Measurements from ENCODE around the gene CITED4. TPM values are rescaled to one million over a fixed set of nuclear protein-coding genes. Genes with fewer than 3 reads are reported as not detected.
A peak's percentile ranks its signal among the peaks of the same experiment; 100 is the strongest.

The CITED4 gene
- total RNA-seq, 1 experiment from 2014 or later: 7.8 TPM

DNA sequence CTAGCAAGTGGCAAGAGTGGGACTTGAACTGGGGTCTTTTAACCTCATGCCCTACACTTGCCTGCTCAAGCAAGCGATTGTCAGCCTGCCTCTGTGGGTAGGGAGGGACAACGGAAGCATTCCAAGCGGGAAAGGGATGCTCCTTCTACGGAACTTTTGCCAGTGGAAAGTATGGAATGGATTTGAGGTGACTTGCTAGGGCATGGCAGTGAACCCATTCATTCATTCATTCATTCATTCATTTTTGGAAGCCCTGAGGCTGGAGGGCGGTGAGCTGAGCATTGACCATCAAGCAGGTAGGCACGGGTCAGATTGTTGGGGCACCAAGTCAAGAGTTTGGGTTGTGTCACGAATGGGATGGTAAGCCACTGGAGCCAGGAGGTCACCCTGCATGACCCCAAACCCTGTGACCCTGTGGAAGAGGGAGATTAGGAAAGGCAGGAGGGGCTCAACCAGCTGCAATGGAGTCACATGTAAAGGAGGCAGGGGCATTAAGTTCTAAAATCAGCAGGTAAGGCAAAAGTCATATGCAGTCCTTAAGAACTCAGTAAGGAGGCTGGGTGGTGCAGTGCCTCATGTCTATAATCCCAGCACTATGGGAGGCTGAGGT lies 11.8 kb upstream of the CITED4 start:
- ChIA-PET RAD21 (ENCODE audit: low non-redundant PET in 1 of 2, low total read pairs in 2 of 2, uncharacterized antibody in 2 of 2, unreplicated experiment in 2 of 2) (no interaction called here), POLR2A (no interaction called here), CTCF (interaction anchor here (2.1 kb wide), 1 partner anchor 11 kb away, joined by 6 read pairs; the partner anchor contains the start of gene CITED4)
- Histone ChIP-seq H2AFZ (ENCODE audit: low read depth, low read length, poor library complexity, severe bottlenecking) (no peak overlapping the region), H3K9ac (ENCODE audit: low read length) (no peak overlapping the region), H3K36me3 (ENCODE audit: control insufficient read depth in 1 of 2, insufficient read depth in 2 of 2, low read length in 2 of 2) (0 out of 4 replicates have a peak, but pooled peaks cover 0 to 5% of the 10 kb centered on the region in 2 experiments), H3K27me3 (ENCODE audit: insufficient read depth, low read length) (no peaks in the 10 kb centered on the region), H3K9me2 (ENCODE audit: insufficient read depth) (no peaks in the 10 kb centered on the region), H3K4me1 (ENCODE audit: control insufficient read depth in 1 of 2, insufficient read depth in 2 of 2, low read length in 2 of 2) (peaks cover 36 to 58% of the 10 kb centered on the region in 2 experiments), H3K4me3 (replicated peaks in 1 of 2; ENCODE audit: low read depth in 1 of 2, low read length in 2 of 2) (no peak overlapping the region), H3K9me3 (ENCODE audit: control insufficient read depth in 1 of 2, insufficient read depth in 1 of 2, low read depth in 1 of 2, low read length in 2 of 2) (peaks cover 0 to 4% of the 10 kb centered on the region in 2 experiments; a peak in 1 of 4 replicates), H3K79me2 (ENCODE audit: insufficient read depth, low read length) (no peaks in the 10 kb centered on the region), H3K27ac (ENCODE audit: low read depth, low read length) (no peak overlapping the region), H4K20me1 (ENCODE audit: insufficient read depth) (no peaks in the 10 kb centered on the region), H3K4me2 (ENCODE audit: low read length) (0 out of 2 replicates have a peak overlapping the region, but pooled peaks have one; percentile 8)
- BruUV-seq (replicated peaks): no TSS peak
- TF ChIP-seq, protein P1, sequence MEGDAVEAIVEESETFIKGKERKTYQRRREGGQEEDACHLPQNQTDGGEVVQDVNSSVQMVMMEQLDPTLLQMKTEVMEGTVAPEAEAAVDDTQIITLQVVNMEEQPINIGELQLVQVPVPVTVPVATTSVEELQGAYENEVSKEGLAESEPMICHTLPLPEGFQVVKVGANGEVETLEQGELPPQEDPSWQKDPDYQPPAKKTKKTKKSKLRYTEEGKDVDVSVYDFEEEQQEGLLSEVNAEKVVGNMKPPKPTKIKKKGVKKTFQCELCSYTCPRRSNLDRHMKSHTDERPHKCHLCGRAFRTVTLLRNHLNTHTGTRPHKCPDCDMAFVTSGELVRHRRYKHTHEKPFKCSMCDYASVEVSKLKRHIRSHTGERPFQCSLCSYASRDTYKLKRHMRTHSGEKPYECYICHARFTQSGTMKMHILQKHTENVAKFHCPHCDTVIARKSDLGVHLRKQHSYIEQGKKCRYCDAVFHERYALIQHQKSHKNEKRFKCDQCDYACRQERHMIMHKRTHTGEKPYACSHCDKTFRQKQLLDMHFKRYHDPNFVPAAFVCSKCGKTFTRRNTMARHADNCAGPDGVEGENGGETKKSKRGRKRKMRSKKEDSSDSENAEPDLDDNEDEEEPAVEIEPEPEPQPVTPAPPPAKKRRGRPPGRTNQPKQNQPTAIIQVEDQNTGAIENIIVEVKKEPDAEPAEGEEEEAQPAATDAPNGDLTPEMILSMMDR (IDR thresholded peaks at IDR 0.05 in 2 of 3, conservative IDR thresholded peaks at IDR 0.05 in 1 of 3; ENCODE audit: borderline replicate concordance in 1 of 3, insufficient read depth in 1 of 3, low read depth in 2 of 3, low read length in 2 of 3): no peak
- TF ChIP-seq ZBTB33 (IDR thresholded peaks at IDR 0.05; ENCODE audit: extremely low read depth, insufficient replicate concordance, low read length): no peak
- no peak for TF ChIP-seq JUND (IDR thresholded peaks at IDR 0.05)
- TF ChIP-seq, protein P2, sequence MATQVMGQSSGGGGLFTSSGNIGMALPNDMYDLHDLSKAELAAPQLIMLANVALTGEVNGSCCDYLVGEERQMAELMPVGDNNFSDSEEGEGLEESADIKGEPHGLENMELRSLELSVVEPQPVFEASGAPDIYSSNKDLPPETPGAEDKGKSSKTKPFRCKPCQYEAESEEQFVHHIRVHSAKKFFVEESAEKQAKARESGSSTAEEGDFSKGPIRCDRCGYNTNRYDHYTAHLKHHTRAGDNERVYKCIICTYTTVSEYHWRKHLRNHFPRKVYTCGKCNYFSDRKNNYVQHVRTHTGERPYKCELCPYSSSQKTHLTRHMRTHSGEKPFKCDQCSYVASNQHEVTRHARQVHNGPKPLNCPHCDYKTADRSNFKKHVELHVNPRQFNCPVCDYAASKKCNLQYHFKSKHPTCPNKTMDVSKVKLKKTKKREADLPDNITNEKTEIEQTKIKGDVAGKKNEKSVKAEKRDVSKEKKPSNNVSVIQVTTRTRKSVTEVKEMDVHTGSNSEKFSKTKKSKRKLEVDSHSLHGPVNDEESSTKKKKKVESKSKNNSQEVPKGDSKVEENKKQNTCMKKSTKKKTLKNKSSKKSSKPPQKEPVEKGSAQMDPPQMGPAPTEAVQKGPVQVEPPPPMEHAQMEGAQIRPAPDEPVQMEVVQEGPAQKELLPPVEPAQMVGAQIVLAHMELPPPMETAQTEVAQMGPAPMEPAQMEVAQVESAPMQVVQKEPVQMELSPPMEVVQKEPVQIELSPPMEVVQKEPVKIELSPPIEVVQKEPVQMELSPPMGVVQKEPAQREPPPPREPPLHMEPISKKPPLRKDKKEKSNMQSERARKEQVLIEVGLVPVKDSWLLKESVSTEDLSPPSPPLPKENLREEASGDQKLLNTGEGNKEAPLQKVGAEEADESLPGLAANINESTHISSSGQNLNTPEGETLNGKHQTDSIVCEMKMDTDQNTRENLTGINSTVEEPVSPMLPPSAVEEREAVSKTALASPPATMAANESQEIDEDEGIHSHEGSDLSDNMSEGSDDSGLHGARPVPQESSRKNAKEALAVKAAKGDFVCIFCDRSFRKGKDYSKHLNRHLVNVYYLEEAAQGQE (IDR thresholded peaks at IDR 0.05; ENCODE audit: low read depth): no peak
- DNase-seq (ENCODE audit: low read depth, low spot score): no peak
- intact Hi-C loops (cut with micrococcal nuclease): no loop called here
- ATAC-seq: no peak

Measured in HCT116 (cell line).